GM21447 (cell line): ENCODE data around the gene THOC2.
A peak's percentile ranks its signal among the peaks of the same experiment; 100 is the strongest.
"Not testable (repeated sequence)": the region's sequence is repeated elsewhere in the genome, so short reads cannot be mapped to it uniquely, and the experiment has no call there.

Experiments
- ATAC-seq: cut with Tn5 transposase; IDR thresholded peaks from one replicate; pipeline ENCODE4 v1.9.1; 2021; ENCODE audit not compliant: unreplicated experiment

THOC2 gene, protein sequence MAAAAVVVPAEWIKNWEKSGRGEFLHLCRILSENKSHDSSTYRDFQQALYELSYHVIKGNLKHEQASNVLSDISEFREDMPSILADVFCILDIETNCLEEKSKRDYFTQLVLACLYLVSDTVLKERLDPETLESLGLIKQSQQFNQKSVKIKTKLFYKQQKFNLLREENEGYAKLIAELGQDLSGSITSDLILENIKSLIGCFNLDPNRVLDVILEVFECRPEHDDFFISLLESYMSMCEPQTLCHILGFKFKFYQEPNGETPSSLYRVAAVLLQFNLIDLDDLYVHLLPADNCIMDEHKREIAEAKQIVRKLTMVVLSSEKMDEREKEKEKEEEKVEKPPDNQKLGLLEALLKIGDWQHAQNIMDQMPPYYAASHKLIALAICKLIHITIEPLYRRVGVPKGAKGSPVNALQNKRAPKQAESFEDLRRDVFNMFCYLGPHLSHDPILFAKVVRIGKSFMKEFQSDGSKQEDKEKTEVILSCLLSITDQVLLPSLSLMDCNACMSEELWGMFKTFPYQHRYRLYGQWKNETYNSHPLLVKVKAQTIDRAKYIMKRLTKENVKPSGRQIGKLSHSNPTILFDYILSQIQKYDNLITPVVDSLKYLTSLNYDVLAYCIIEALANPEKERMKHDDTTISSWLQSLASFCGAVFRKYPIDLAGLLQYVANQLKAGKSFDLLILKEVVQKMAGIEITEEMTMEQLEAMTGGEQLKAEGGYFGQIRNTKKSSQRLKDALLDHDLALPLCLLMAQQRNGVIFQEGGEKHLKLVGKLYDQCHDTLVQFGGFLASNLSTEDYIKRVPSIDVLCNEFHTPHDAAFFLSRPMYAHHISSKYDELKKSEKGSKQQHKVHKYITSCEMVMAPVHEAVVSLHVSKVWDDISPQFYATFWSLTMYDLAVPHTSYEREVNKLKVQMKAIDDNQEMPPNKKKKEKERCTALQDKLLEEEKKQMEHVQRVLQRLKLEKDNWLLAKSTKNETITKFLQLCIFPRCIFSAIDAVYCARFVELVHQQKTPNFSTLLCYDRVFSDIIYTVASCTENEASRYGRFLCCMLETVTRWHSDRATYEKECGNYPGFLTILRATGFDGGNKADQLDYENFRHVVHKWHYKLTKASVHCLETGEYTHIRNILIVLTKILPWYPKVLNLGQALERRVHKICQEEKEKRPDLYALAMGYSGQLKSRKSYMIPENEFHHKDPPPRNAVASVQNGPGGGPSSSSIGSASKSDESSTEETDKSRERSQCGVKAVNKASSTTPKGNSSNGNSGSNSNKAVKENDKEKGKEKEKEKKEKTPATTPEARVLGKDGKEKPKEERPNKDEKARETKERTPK (N-terminal part only)

DNA sequence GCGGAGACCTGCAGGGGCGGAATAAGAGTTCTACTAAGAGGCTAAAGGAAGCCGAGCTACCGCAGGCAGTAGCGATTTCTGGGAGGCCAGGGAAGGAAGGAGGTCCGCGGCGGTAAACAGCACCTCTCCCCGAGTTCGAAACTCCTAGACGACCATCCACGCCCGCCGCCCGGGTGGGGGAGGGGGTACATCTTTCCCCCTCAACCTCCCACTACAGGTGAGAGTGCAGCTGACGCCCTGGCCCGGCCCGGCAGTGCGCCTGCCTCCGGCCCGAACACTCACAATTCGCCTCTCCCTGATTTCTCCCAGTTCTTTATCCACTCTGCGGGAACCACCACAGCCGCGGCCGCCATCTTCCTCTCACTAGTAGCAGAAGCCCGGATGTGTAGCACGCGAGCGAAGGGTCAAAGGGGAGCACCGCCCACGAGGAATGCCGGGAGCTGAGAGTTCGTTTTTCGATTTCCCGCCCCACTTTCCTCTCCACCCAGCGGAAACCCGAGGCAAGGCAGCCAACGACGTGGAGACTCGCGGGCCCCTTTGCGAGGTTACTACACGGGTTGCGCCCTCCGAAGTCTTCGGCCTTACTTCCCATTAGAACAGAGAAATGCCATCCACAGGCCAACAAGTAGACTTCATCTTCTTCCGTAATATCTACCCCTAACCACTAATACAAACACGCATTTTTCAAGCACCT is at the start of gene THOC2:
TSS of gene THOC2 (minus strand) at position 383 of the 694 bp plus-strand sequence. CDS start at position 353, 30 bp downstream.
- peak; percentile 86 for ATAC-seq

DNA sequence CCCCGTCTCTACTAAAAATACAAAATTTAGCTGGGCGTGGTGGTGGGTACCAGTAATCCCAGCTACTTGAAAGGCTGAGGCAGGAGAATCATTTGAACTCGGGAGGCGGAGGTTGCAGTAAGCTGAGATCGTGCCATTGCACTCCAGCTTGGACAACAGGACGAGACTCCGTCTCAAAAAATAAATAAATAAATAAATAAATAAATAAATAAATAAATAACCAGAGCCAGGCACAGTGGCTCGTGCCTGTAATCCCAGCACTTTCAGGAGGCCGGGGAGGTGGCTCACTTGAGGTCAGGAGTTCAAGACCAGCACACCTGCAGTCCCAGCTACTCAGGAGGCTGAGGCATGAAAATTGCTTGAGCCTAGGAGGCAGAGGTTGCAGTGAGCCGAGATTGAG is 48.9 kb upstream of the THOC2 start:
- ATAC-seq = not testable (repeated sequence)

DNA sequence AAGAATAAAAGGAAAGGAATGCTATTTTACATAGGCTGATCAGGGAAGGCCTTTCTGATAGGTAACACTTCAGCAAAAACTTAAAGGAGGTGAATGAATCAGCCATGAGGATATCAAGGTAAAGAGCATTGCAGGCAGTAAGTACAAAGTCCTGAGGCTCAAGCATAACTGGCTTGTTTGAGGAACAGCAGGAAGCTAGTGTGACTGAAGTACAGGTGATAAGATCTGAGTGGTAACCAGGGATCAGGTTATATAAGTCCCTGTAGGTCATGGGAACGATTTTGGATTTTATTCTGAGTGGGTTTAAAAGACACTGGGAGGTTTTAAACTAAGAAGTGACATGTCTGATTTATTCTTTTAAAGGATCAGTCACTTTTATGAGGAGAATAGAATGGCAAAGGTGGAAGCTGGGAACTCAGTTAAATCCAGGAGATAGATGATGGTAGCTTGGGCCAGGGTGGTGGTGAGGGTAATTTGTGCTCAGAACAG is 47.1 kb upstream of the THOC2 start:
- no peak for ATAC-seq

DNA sequence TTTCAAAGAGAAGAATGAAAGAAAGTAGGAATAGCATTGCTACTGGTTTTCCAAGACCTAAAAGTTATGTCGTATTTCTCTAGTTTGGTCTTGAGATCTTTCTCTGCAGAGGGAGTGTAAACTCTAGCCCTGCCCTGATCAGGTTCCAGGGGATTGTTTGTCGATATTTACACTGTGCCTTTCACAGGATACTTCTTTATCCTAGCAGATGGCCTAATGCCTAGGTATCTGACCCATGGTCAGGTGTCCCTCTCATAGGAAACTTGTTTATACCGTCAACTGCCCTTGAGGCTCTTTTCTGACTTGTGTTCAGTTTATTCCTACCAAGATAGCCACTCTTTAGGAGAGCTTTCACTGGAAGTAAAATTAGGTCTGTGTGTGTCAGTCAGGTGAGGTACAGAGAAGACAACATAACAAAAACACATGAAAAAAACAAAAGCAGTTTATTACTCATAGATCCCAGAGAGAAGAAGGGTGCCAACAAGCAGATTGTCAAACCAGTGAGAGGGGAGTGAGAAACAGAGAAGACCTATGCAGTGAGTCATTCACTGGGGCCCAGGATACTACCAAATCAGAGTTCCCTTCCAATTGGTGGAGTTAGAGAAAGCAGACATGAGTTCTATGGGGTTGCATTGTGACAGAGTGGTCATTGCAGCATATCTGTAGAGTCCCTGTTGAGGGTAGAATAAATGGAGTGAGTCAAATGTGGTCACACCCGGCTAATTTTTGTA is 40.6 kb upstream of the THOC2 start:
- no peak for ATAC-seq

DNA sequence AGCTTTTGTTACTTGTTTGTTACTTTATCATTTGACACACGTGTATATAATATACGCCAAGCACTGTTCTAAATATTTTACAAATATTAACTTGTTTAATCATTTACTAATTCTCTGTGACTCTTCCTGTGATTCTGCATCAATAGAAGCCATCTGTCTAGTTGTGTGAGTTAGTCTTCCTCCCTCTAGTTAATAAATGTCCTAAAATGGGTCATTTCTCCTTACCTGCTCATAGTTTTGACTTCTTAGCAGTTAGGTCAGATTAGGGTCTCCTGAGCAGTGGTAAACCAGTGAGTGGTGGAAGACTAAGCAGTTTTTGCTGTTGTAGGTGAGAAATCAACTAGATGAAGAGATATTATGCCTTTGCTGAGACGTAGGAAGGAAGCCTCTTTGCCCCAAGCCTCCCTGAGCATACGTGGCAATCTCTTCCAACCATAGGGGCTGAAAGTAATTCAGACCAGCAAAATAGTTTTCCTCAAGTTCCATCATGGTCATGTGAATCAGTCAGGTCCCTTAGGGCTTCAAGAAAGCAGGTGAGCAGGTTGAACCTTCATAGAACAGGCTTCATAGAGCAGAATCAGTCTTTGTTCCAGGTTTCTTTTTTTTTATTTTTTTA is 38.7 kb upstream of the THOC2 start:
- ATAC-seq = peak; percentile 85

DNA sequence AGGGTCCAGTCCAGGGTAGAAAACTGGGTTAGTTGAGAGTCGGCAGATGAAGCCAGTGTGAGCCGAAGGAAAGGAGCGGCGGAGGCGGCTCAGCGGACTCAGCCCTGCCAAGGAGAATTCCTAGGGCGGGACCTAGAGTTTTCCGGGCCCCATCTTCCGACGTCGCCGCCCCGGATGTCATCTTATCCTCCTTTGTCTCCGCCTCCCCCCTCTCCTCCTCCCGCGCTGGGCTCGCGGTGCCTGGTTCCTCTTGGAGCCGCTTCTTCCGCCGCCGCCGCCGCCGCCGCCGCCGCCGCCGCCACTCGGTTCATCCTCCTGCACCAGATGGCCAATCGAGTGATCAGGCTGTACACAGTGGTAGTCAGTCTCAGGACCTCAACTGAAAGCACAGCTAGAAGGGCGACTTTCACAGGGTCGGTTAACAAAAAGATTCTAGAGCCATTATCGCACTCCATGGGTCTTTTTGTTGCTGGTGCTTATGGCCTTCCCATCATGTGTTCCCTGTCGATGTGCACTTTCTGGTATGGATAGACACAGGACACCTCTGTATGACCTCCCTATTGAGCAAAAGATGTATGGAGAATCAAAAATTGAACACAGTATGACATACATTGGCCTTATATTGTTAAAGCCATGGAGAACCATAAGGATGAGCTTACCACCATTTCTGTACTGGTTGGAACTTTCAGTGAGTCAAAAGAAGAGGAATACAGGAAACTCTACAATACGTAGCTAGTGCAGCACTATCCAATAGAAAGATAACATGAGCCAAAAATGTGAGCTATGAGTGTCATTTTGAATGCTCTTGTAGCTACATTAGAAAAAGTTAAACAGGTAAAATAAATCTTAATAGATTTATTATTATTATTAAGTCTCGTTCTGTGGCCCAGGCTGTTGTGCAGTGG is 32.4 kb upstream of the THOC2 start:
- ATAC-seq = peak; percentile 98

DNA sequence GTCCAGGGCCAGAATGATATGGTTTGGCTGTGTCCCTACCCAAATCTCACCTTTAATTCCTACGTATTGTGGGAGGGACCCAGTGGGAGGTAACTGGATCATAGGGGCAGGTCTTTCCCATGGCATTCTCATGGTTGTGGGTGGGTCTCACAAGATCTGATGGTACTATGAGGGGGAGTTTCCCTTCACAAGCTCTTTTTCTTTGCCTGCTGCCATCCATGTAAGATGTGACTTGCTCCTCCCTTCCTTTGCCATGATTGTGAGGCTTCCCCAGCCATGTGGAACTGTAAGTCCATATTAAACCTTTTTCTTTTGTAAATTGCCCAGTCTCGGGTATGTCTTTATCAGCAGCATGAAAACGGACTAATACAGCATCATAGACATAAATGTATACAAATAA is 27.0 kb upstream of the THOC2 start:
- ATAC-seq = not testable (repeated sequence)

DNA sequence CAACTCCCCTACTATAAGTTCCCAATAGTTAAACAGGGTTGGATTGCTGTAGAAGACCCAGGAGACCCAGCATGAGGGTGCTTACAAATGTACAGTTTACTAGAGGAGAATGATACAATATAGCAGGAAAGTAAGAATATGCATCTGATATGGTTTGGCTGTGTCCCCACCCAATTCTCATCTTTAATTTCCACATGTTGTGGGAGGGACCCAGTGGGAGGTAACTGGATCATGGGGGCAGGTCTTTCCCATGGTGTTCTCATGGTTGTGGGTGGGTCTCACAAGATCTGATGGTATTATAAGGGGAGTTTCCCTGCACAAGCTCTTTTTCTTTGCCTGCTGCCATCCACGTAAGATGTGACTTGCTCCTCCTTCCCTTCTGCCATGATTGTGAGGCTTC is 24.9 kb upstream of the THOC2 start:
- not testable (repeated sequence) for ATAC-seq

DNA sequence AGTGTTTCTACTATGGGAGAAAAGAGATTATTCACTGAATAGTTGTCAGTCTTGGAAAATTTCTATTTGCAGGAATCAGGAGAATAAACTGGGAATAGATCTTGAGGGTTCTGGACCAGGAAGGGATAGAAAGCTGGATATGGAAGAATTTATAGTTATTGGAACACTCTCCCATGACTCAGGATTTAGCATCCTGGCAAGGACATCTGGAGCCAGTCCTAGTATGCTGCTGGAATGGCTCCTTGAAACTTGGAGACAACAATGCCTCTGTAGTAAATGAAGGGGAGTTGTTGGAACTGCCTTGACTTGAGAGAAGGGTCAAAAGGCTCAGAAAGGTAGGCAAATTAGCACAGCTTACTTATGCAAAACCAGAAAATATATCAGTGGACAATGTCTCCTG is 23.5 kb upstream of the THOC2 start:
- ATAC-seq = no peak

DNA sequence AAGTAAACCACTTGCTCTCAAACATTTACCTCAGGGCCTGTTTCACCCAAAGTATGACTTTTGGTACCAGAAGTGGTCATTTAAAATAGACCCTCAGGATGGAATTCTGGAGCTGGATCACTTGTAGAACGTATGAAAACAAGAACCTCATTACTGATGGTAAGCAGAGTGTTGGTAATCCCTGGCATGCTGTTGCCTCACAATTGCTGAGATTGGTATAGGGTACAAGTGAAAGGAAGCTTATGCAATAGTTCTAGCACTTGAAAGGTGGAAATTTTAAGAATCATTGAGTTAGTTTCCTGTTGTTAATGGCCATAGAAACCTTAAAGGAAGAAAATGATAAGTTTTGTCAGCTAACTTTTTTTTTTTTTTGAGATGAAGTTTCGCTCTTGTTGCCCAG is 22.3 kb upstream of the THOC2 start:
- no peak for ATAC-seq

DNA sequence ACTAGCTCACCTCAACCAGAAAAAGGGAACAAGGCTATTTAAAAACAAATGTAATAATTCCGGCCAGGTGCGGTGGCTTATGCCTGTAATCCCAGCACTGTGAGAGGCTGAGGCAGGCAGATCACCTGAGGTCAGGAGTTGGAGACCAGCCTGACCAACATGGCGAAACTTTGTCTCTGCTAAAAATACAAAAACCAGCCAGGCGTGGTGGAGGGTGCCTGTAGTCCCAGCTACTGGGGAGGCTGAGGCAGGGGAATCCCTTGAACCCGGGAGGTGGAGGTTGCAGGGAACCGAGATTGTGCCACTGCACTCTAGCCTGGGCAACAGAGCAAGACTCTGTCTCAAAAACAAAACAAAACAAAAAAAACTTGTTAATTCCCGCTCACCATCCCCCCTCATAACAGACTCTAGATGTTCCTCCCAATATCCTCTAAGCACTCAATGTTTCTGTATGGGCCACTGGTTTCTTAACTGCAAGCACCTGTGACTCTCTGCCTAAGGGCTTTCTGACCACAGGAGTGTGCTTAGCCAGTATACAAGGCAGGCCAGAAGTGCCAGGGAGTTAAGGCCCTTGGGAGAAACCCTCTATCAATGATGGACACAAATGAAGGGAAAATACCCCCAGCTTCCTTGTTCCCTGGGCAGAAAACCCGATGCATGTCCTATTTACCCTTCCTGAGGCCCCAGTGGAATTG is 21.0 kb upstream of the THOC2 start:
- no peak for ATAC-seq

DNA sequence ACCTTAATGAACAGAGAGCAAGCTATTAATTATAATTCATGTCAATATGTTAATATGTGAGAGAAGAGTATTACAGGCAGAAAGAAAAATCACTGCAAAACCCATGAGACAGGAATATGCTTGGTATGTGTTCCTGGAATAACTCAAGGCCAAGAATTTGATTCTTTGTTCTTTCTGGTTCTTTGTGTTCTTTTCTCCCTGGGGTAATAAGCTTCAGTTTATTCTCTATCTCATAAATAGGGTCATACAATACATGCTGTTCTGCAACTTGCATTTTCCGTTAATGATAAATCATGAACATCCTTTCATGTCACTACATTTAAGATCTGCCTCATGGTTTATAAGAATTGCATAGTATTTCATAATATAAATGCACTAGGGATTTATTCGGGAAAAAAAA is 16.8 kb upstream of the THOC2 start:
- ATAC-seq = no peak

DNA sequence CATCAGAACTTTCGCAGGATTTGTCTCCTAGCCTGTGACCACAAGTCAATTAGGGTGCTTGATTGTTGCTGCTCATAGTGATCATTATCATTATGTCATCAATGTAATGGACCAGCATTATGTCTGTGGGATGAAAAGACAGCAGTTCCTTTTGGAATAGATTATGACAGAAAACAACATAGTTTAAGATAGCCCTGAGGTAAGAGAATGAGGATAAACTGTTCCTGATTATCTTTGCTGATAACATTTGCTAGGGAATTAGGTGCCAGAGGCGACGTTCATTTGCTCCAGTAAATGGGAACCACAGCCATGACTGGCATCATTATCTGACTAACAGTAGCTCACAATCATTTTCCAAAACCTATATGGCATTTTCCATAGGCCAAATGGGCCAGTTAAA is 12.7 kb upstream of the THOC2 start:
- ATAC-seq = no peak

DNA sequence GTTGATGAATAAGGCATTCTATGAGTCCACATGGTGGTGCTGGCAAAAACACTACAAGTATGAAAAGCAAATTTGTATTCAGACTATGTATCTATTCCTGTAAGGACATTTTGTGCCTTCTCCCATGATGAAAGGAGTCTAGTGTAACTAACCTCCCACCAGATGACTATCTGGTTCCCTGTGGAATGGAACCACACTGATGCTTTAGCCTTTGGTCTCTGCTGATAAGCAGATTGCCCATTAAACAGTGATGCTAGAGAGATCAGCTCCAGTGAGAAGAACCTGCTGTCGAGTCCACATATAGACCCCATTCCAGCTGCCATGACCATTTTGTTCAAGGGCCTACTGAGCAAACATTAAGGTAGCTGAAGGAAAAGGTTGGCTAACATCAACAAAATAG is 10.5 kb upstream of the THOC2 start:
- no peak for ATAC-seq

DNA sequence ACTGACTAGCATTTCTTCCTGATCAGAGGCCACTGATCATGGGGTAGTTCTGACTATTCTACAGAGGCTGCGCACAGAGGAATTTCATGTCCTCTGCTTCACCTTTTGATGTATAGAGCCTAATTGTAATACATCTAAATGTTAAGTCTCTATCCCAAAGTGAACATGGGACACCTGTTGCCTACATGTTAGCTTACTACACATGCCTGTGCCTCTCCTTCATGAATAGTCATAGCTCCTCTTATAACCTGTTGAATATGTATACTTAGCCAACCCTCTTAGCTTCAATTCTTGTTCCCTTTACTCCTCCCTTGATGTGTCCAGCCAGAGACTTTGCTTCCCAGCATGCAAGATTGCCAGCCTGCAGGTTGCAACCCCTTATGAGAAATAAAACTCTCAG is 9.6 kb upstream of the THOC2 start:
- ATAC-seq = no peak

DNA sequence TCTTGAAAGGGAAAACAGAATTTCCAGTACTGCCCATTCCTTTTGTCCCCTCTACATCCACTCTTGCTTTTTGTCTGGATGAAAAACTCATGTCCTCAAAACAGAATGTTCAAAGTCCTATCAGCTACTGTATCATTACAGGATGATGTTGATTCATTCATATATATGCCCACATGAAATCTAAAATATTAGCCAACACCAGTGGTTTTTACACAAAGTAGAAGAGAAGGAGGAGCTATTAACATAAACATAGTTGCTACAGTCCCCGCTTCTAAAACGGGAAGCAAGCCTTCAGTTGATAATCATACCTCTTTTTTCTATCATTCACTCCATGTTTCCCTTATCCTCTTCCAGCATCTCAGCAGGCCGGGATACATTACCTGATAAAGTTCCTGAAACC is 7.7 kb upstream of the THOC2 start:
- ATAC-seq = no peak

DNA sequence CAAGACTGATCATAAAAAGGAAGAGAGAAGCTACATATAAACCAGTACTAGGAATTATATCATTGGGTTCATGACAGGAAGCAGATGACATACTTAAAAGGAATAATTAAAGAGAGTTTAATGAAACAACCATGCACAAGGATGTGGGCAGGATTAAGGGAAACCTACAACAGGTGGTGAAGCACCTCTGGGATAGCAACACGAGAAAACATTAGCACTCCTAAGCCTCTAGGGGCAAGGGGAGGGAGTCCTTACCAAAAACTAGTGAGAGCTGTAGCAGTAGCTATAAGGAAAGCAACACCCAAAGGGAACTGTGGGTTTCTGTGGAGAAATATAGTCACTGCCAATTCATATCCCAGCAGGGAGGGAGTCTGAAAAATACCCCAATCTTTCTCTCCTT is 7.2 kb upstream of the THOC2 start:
- no peak for ATAC-seq

DNA sequence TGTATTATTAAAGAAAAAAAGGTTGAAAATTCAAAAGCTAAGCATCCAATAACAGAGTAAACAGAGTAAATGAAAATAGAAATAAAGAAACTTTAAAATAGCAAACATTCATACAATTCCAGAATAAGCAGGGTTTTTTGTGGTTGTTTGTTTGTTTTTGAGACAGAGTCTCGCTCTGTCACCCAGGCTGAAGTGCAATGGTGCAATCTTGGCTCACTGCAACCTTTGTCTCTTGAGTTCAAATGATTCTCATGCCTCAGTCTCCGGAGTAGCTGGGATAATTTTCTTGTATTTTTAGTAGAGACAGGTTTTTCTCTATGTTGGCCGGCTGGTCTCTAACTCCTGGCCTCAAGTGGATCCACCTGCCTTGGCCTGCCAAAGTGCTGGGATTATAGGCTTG is 6.6 kb upstream of the THOC2 start:
- ATAC-seq = no peak
